HG02623 (cell line): ENCODE measurements around the gene ATG3.
"Not testable (repeated sequence)": the region's sequence is repeated elsewhere in the genome, so short reads cannot be mapped to it uniquely, and the experiment has no call there.

Experiments
- ATAC-seq: cut with Tn5 transposase; IDR thresholded peaks from one replicate; pipeline ENCODE4 v1.9.1; 2021; ENCODE audit warnings: moderate library complexity; ENCODE audit not compliant: unreplicated experiment

The ATG3 gene

DNA sequence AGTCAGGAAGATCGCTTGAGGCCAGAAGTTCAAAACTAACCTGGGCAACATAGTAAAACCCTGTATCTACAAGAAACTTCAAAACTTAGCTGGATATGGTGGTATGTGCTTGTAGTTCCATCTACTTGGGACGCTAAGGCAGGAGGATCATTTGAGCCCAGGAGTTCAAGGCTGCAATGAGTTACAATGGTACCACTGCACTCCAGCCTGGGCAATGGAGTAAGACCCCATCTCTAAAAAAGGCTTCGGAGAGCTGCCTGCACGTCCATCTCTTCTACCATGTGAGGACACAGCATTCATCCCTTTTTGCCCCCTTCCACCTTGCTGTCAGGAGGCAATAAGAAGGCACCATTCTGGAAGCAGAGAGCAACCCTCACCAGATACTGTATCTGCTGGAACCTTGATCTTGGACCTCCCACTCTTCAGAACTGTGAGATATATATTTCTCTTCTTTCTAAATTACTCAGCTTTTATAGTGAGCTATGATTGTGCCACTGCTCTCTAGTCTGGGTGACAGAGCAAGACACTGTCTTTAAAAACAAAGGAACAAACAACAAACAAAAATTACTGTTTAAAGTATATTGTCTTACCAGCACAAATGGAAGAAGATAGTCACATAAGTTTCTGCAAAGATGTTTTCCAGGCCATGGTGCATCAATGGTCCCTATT is 58.3 kb downstream of the ATG3 start:
- no peak for ATAC-seq

- ATAC-seq, result no peak
Observed at GRCh38 chr3:112500621-112501020, 61.1 kb downstream of the ATG3 start.

DNA sequence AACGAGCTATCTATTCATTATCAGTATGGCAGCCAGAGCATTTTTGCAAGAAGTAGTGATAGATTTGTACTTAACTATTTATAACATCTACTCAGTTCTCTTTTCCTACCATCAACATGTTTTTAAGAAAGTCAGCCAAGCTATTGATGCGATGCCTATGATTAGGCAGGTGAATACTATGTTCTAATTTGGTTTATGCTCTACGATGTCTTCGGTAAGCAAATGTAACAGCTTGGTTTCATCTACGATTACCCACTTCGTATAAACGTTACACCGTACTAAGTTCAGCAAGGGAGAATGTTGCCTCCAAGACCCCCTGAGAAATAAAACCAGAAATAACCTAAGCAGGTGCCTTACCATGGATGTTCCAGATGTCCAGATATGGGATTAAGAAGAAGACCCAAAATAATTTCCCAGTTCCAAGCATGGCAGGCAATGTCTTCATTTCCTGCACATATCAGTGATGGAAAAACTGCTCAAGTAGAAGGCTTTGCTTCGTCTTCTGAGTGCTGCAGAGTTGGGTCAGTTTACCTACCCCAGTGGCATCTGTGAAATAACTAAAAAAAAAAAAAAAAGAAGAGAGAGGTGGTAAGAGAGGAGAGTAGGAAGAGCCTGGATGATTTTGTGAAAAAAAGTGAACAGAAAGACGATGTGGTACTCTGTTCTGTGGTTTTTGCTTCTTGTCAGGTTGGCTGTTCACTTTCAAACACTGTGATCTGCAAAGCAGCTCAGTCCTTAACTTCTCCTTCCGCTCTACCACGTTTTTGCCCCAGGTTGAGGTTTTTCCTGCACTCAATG is 62.6 kb downstream of the ATG3 start, which contains the start of gene BTLA:
BTLA (minus strand) TSS at position 559 of the 798 bp plus-strand sequence; CDS start at position 445, 114 bp downstream.
- ATAC-seq, result peak; percentile 39

GRCh38 chr3:112497897-112498548 is 63.7 kb downstream of the ATG3 start:
- no peak for ATAC-seq

DNA sequence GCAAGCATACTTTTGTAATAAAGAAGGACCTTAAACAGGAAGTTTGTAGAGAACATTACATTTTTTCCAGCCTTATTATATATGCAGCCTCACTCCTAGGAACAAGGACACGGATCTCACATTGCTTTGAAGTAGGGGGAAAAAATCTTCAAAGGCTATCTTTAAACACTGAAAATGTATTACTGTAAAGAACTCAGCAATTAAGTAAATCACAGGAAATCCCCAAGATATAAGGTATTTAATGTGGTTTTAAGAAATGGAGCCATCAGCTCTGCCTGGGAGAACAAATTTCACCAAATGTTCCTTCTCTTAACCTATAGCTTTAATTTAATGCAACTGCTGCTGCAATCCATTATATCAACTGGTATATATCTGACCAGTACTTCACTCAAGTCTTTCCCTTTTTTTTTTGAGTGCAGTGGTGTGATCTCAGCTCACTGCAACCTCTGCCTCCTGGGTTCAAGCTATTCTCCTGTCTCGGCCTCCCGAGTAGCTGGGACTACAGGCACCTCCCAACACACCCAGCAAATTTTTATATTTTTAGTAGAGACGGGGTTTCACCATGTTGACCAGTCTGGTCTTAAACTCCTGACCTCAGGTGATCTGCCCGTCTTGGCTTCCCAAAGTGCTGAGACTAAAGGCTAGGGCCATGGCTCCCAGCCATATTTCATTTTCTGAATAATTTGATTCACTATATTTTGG is 65.2 kb downstream of the ATG3 start:
- no peak for ATAC-seq

DNA sequence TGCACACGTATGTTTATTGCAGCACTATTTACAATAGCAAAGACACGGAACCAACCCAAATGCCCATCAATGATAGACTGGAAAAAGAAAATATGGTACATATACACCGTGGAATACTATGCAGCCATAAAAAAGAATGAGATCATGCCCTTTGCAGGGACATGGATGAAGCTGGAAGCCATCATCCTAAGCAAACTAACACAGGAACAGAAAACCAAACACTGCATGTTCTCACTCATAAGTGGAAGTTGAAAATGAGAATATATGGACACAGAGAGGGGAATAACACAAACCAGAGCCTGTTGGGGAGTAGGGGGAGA is 67.4 kb downstream of the ATG3 start:
- ATAC-seq, result not testable (repeated sequence)

DNA sequence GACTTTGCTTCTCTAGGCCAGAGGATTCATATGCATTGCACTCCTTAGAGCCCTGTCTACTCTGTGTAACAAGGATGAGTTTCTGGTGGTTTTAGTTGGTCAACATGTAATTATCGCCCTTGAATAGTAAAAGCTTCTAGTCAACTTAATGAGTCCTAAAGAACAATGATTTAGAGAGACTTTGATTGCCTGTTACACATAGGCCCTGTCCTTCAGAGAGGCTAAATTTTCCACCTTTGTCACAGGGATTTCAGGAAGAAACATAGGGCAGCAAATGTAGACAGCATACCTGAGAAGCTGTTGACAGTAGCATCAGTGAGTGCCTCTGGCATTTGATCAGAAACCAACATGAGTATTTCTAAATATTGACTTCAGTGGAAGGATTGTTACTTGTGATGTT is 69.6 kb downstream of the ATG3 start:
- no peak for ATAC-seq

- no peak for ATAC-seq
Observed at GRCh38 chr3:112491373-112491772, 70.4 kb downstream of the ATG3 start.

DNA sequence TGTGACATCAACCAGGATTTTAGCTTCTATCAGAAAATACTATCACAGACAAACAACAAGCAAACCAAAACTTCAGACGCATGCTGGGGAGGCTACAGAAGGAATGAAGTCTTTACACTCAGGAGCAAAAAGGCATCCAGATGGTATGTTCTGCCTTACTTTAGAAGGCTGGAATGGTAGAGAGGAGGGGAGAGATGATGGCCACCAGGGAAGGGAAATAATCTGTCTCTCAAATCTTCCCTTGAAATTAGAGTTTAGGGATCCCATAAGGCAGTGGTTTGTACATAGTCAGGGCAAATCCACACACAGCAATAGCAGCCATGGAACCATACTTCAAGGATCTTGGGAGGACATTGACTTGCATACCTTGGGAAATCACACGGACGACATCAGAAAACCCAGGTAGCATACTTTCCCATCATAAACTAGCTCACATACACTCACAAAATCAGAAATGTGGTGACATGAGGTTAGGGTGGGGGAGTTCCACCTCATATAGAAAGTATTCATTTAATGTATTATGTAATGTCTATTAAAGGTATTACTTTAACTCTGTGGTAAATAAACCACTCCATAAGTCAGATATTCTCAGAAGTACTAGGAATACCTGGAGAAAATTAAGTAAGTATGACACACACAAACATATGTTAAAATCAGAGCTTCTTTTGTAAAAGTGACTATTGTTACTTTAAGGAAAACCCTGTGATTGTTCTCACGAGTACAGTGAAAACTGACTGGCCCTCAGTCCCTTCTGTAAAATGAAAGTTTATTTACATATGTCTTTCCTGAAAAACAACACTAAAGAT is 71.9 kb downstream of the ATG3 start:
- no peak for ATAC-seq

DNA sequence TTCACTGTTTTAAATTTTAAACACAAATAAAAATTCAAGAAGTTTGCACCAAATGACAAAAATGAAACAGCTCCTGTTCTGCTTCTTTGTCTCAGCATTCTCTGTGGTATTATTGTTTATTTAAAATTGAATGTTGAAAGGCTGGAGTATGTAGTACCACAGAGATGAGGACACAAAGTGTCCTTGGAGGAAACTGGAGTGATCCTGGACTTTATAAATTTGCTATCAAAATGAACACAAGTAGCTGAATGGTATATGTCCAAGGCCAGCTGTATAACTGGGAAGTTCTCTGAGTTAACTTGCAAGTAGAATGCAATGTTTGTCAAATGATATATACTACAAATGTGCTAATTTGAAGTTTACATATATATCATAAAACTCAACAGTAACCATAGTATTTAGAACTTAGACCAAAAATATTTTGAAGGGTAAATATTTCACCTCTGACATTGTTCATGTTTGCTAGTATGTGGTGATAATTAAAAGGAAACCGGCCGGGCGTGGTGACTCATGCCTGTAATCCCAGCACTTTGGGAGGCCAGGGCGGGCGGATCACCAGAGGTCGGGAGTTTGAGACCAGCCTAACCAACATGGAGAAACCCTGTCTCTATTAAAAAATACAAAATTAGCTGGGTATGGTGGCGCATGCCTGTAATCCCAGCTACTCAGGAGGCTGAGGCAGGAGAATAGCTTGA is 74.8 kb downstream of the ATG3 start:
- ATAC-seq, result no peak

DNA sequence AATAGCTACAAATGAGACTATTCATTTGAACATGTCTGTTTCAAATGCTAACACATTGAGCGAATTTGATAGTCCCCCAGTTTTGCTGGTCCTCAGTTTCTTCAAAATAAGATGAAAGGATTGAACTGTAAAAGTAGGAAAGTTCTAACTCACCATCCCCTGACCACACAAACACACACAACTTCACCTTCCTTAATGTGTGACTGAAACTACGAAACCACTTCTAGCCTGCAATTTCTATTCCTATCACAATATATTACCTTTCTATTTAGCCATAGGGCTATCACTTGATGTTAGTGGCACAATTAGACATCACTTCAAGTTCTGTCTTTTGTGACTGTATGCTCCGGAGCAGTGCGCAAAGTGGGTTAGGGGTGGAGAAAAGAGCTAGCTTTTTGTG is 77.4 kb downstream of the ATG3 start:
- ATAC-seq, result no peak

- ATAC-seq, result no peak
Observed at GRCh38 chr3:112482675-112483074, 79.1 kb downstream of the ATG3 start.
